A549 (cell line): Measurements from ENCODE around the gene LCN2. TPM values are rescaled to one million over a fixed set of nuclear protein-coding genes. Genes with fewer than 3 reads are reported as not detected.

Source experiments
- ATAC-seq, 2 experiments: fragments of 200-7000 bp in 1 of 2; fragments of >200 bp in 1 of 2; cut with Nextera tagmentation in 1 of 2; cut with Tn5 transposase in 1 of 2; 3 replicates each; pipeline versions ENCODE4 v1.8.0 to v1.9.1; 2018 to 2020; ENCODE audit warnings: mild to moderate bottlenecking in 1 of 2, moderate library complexity in 1 of 2
- CTCF ChIA-PET: fragments of 300-600 bp; sonication (Branson Sonifier 250); formaldehyde crosslinking; extraction: SDS; loops from one replicate; lab custom pipeline; 2021; ENCODE audit warnings: antibody characterized with exemption, inconsistent platforms; lab: Yijun Ruan, JAX
- POLR2A ChIA-PET: fragments of 350-600 bp; formaldehyde crosslinking; extraction: SDS; loops from one replicate; lab custom pipeline; 2021; ENCODE audit warnings: antibody characterized with exemption, inconsistent platforms; lab: Yijun Ruan, JAX
- DNase-seq, 2 experiments: peaks; one replicate each; pipeline versions ENCODE4 v3.0.0 to v3.0.0-alpha.2; 2011 to 2016; ENCODE audit warnings: low read depth in 1 of 2, low spot score in 1 of 2
- FAIRE-seq: peaks from 2 replicates; lab custom pipeline; 2011; peaks lifted over from hg19 to GRCh38; lab: Jason Lieb, UNC
- H3K27ac ChIP-seq, 2 experiments: fragments of >200 bp; sonication (Bioruptor Twin); formaldehyde crosslinking; 3 replicates each; pipeline ENCODE4 v1.5.1; 2016 to 2017
- H3K4me1 ChIP-seq: fragments of >200 bp; sonication (Bioruptor Twin); formaldehyde crosslinking; 3 replicates; pipeline ENCODE4 v1.6.1; 2016
- H3K4me2 ChIP-seq: fragments of >200 bp; sonication (Bioruptor Twin); formaldehyde crosslinking; 3 replicates; pipeline ENCODE4 v1.6.1; 2016
- H3K4me3 ChIP-seq: fragments of >200 bp; sonication (Bioruptor Twin); formaldehyde crosslinking; 3 replicates; pipeline ENCODE4 v1.5.1; 2016
- H3K9me3 ChIP-seq: fragments of >200 bp; sonication (Bioruptor Twin); formaldehyde crosslinking; 3 replicates; pipeline ENCODE4 v1.6.1; 2016
- BHLHE40 ChIP-seq: IDR thresholded peaks from 2 replicates; pipeline ENCODE4 v1.6.1; 2012; ENCODE audit warnings: low read depth, low read length, inconsistent platforms
- CBX2 ChIP-seq: fragments of 200-600 bp; sonication (generic); IDR thresholded peaks from 2 replicates; pipeline ENCODE4 v1.6.1; 2016; ENCODE audit warnings: low read depth, mild to moderate bottlenecking, borderline replicate concordance
- CEBPB ChIP-seq, 2 experiments: fragments of >200 bp in 1 of 2; sonication (Bioruptor Twin) in 1 of 2; formaldehyde crosslinking in 1 of 2; IDR thresholded peaks; 2 replicates each; pipeline ENCODE4 v1.6.1; 2012 to 2016
- CHD2 ChIP-seq: fragments of 150-350 bp; IDR thresholded peaks from 2 replicates; pipeline ENCODE4 v1.6.1; 2014; ENCODE audit warnings: low read length; ENCODE audit not compliant: partially characterized antibody
- CHD4 ChIP-seq: fragments of 200-600 bp; sonication (generic); IDR thresholded peaks from 2 replicates; pipeline ENCODE4 v1.6.1; 2016; ENCODE audit warnings: antibody characterized with exemption, mild to moderate bottlenecking, borderline replicate concordance
- EHF ChIP-seq: fragments of 250-450 bp; sonication (Bioruptor Pico); IDR thresholded peaks from 2 replicates; pipeline ENCODE4 v1.5.0; 2020; ENCODE audit warnings: mild to moderate bottlenecking
- EHMT2 ChIP-seq: fragments of 200-600 bp; sonication (generic); IDR thresholded peaks from 2 replicates; pipeline ENCODE4 v1.6.1; 2016; ENCODE audit warnings: antibody characterized with exemption, low read depth, mild to moderate bottlenecking, moderate library complexity
- FOSL2 ChIP-seq, 2 experiments: fragments of 450-650 bp in 1 of 2; fragments of >200 bp in 1 of 2; sonication (Bioruptor Twin) in 1 of 2; formaldehyde crosslinking; IDR thresholded peaks; 2 replicates each; pipeline versions ENCODE4 v1.5.0 to v1.6.1; 2016 to 2020; ENCODE audit warnings: mild to moderate bottlenecking in 1 of 2, moderate library complexity in 1 of 2
- GATA3 ChIP-seq: IDR thresholded peaks from 2 replicates; pipeline ENCODE4 v1.6.1; 2012; ENCODE audit warnings: borderline replicate concordance
- HOXB13 ChIP-seq: fragments of 250-450 bp; sonication (Bioruptor Pico); IDR thresholded peaks from 2 replicates; pipeline ENCODE4 v1.5.0; 2020; ENCODE audit warnings: low read depth, mild to moderate bottlenecking, moderate library complexity
- JUN ChIP-seq, 2 experiments: fragments of >200 bp; sonication (Bioruptor Twin); formaldehyde crosslinking; IDR thresholded peaks; 2 replicates in 1 of 2; 3 replicates in 1 of 2; pipeline ENCODE4 v1.6.1; 2016 to 2017
- KDM1A ChIP-seq: fragments of 200-600 bp; sonication (generic); IDR thresholded peaks from 2 replicates; pipeline ENCODE4 v1.6.1; 2016; ENCODE audit warnings: low read depth, mild to moderate bottlenecking
- KDM5A ChIP-seq: fragments of 200-600 bp; sonication (generic); IDR thresholded peaks from 2 replicates; pipeline ENCODE4 v1.6.1; 2016; ENCODE audit warnings: antibody characterized with exemption, mild to moderate bottlenecking
- MAZ ChIP-seq: fragments of 150-350 bp; IDR thresholded peaks from 2 replicates; pipeline ENCODE4 v1.6.1; 2014; ENCODE audit warnings: antibody characterized with exemption, low read depth, low read length, borderline replicate concordance
- MYC ChIP-seq: IDR thresholded peaks from 2 replicates; pipeline ENCODE4 v1.6.1; 2012; ENCODE audit warnings: mild to moderate bottlenecking, inconsistent platforms, low read length, improper control_type of control experiment, borderline replicate concordance
- NFE2L2 ChIP-seq: fragments of 150-350 bp; conservative IDR thresholded peaks from 2 replicates; pipeline ENCODE4 v1.6.1; 2014; ENCODE audit warnings: low read length
- NPAS2 ChIP-seq: fragments of 250-450 bp; sonication (Bioruptor Pico); IDR thresholded peaks from 2 replicates; pipeline ENCODE4 v1.8.0; 2022; ENCODE audit warnings: mild to moderate bottlenecking, moderate library complexity, borderline replicate concordance
- NR3C1 ChIP-seq: fragments of >200 bp; sonication (Bioruptor Twin); formaldehyde crosslinking; IDR thresholded peaks from 3 replicates; pipeline ENCODE4 v1.6.1; 2017
- PHF8 ChIP-seq: fragments of 200-600 bp; sonication (generic); IDR thresholded peaks from 2 replicates; pipeline ENCODE4 v1.6.1; 2016; ENCODE audit warnings: low read depth, mild to moderate bottlenecking, antibody characterized with exemption, moderate library complexity, borderline replicate concordance
- POLR2A ChIP-seq: IDR thresholded peaks from 2 replicates; pipeline ENCODE4 v1.6.1; 2012; ENCODE audit warnings: mild to moderate bottlenecking, low read length
- RAD21 ChIP-seq, 2 experiments: fragments of >200 bp in 1 of 2; sonication (Bioruptor Twin) in 1 of 2; formaldehyde crosslinking in 1 of 2; IDR thresholded peaks in 1 of 2; conservative IDR thresholded peaks in 1 of 2; 2 replicates in 1 of 2; 3 replicates in 1 of 2; pipeline ENCODE4 v1.6.1; 2012 to 2018; ENCODE audit warnings: inconsistent platforms in 1 of 2
- SREBF2 ChIP-seq: fragments of 450-650 bp; IDR thresholded peaks from 2 replicates; pipeline ENCODE4 v1.6.1; 2014; ENCODE audit warnings: mild to moderate bottlenecking, moderate library complexity
- ZC3H11A ChIP-seq: fragments of 450-650 bp; IDR thresholded peaks from 2 replicates; pipeline ENCODE4 v1.6.1; 2014; ENCODE audit warnings: antibody characterized with exemption, mild to moderate bottlenecking
- ZFP36 ChIP-seq: fragments of 450-650 bp; IDR thresholded peaks from 2 replicates; pipeline ENCODE4 v1.6.1; 2014; ENCODE audit warnings: borderline replicate concordance; ENCODE audit not compliant: partially characterized antibody
- WGBS: methylation state at CpG from one replicate; pipeline ENCODE4 v1.1.6; 2017; ENCODE audit errors: missing lambda C conversion rate; 5-methylcytosine and 5-hydroxymethylcytosine counted together
- polyA plus RNA-seq, 4 experiments: library from polyadenylated mRNA; depleted of rRNA in 3 of 4; stranded (reverse); fragments of >200 nt; fragmentation: RNase III in 1 of 4; extraction: RNeasy Plus Mini Kit Qiagen cat#74134 plus additional on column Dnase treatment in 1 of 4; gene quantifications; 2 replicates in 3 of 4; 3 replicates in 1 of 4; pipeline ENCODE4 v1.2.3, GENCODE V29; 2011 to 2017
- TF ChIP-seq, protein P1 (sequence below): fragments of 450-650 bp; IDR thresholded peaks from 2 replicates; pipeline ENCODE4 v1.6.1; 2014; ENCODE audit warnings: antibody characterized with exemption
- TF ChIP-seq, protein P2 (sequence below): fragments of 200-600 bp; sonication (generic); IDR thresholded peaks from 2 replicates; pipeline ENCODE4 v1.6.1; 2016; ENCODE audit warnings: antibody characterized with exemption, mild to moderate bottlenecking, moderate library complexity
- TF ChIP-seq, protein P3 (sequence below): IDR thresholded peaks from 2 replicates; pipeline ENCODE4 v1.6.1; 2012; ENCODE audit warnings: low read depth, borderline replicate concordance

LCN2 gene
- polyA plus RNA-seq, 2 of the 4 experiments (the other 2 are of a cell fraction): 2.3 to 11.9 TPM

DNA sequence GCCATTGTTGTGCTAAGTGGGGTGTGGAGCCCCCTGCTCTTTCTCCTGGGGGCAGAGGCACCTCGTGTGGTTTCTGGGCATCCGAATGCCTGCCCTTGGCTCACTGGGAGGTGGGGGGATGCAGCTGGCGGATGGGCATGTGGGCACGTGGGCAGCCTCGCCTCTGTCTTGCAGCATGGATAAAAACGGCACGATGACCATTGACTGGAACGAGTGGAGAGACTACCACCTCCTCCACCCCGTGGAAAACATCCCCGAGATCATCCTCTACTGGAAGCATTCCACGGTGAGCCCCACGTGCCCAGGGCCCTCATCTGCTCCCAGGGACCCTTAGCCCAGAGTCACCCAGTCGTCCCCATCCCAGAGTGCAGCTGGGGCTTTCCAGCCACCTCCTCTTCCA is 47.1 kb upstream of the LCN2 start:
- POLR2A ChIA-PET: no interaction called here
- Histone ChIP-seq H3K27ac (no peak overlapping the region), H3K4me2 (no peak overlapping the region), H3K9me3 (no peaks in the 10 kb centered on the region), H3K4me1 (peaks cover 29% of the 10 kb centered on the region), H3K4me3 (no peak overlapping the region)
- CTCF ChIA-PET: interaction anchor here (1.4 to 19.6 kb wide), 5 partner anchors 9 to 160 kb away, joined by 7 to 290 read pairs (median 9); no protein-coding TSS in a partner anchor
- no peak for TF ChIP-seq FOSL2 (IDR thresholded peaks at IDR 0.05)
- TF ChIP-seq FOSL2 (CRISPR knock-in tag; IDR thresholded peaks at IDR 0.05): no peak
- DNase-seq (no peak), ATAC-seq (no peak), FAIRE-seq (no peak)
- 88% methylated on average over 13 of the region's 13 CpGs for WGBS

DNA sequence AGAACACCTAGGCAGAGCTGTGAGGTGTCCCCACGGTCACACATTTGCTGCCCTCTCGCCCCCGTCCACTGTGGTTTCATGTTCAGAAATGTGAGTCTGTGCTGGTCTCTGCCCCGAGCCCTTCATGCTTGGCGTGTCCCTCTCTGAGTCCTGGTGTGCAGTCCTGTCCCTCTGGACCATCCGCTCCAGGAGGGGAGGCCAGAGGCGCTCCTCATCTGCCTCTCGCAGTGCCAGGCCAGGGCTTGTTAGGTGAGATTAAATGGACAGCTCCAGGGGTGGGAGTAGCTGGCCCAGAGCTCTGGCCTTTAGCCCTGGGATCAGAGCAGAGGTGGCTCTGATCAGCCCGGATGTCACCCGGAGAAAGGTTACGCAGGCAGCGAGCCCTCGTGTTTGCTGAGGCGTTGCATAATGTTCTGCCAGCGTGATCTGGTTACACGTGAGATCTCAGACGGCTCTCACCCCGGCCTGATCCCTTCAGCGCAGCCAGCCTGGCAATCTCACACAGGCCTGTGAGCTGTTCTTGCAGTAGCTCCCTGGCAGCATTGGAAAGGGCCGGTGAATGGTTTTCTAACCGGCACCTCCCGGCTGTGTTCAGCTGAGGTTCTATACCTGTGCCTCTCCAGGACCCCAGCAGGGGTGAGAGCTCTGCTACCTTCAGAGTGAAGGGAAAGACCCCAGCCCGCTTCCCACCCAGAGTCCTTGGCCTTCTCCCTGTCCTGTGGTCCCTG is 46.2 kb upstream of the LCN2 start:
- ATAC-seq (no peak), DNase-seq (no peak), FAIRE-seq (no peak)
- ChIA-PET POLR2A (interaction anchor here (0.8 kb wide), 1 partner anchor 9 kb away, joined by 3 read pairs; no protein-coding TSS in a partner anchor), CTCF (interaction anchor here (0.6 to 19.6 kb wide), 9 partner anchors 10 to 161 kb away, joined by 3 to 290 read pairs (median 7); no protein-coding TSS in a partner anchor)
- Histone ChIP-seq H3K27ac (no peak overlapping the region), H3K4me2 (no peak overlapping the region), H3K4me1 (peaks cover 21% of the 10 kb centered on the region), H3K4me3 (no peak overlapping the region), H3K9me3 (no peaks in the 10 kb centered on the region)
- no peak for TF ChIP-seq GATA3
- no peak for TF ChIP-seq KDM1A
- no peak for TF ChIP-seq HOXB13 (CRISPR knock-in tag)
- no peak for TF ChIP-seq NR3C1
- TF ChIP-seq CEBPB (IDR thresholded peaks at IDR 0.05): no peak
- TF ChIP-seq JUN (IDR thresholded peaks at IDR 0.05): no peak
- TF ChIP-seq EHF: no peak
- TF ChIP-seq, protein P1, sequence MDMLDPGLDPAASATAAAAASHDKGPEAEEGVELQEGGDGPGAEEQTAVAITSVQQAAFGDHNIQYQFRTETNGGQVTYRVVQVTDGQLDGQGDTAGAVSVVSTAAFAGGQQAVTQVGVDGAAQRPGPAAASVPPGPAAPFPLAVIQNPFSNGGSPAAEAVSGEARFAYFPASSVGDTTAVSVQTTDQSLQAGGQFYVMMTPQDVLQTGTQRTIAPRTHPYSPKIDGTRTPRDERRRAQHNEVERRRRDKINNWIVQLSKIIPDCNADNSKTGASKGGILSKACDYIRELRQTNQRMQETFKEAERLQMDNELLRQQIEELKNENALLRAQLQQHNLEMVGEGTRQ: no peak
- TF ChIP-seq CBX2: no peak
- no peak for TF ChIP-seq EHMT2
- TF ChIP-seq CHD4: no peak
- no peak for TF ChIP-seq NPAS2
- TF ChIP-seq MAZ: no peak
- TF ChIP-seq PHF8: no peak
- TF ChIP-seq MYC: no peak
- no peak for TF ChIP-seq SREBF2
- 93% methylated on average over 21 of the region's 23 CpGs for WGBS

DNA sequence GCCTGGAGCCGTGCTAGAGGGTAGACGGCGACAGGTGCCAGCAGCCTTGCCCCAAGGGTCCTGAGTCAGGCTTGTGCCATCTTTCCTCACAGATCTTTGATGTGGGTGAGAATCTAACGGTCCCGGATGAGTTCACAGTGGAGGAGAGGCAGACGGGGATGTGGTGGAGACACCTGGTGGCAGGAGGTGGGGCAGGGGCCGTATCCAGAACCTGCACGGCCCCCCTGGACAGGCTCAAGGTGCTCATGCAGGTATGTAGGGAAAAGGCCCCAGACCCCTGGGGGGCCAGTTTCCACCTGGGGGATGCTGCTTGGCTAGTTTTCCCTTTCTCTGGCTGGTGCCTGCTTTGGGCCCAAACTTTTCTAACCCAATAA is 45.7 kb upstream of the LCN2 start:
- H3K27ac ChIP-seq: no peak overlapping the region
- ATAC-seq: peak; percentile 12 to 30; a peak in 2 of 6 replicates
- WGBS: 87% methylated on average over 8 of the region's 8 CpGs
- no peak for TF ChIP-seq CHD2
- peak; percentile 17 to 24; a peak in 1 of 5 replicates for TF ChIP-seq RAD21 (conservative IDR thresholded peaks at IDR 0.05 in 1 of 2, IDR thresholded peaks at IDR 0.05 in 1 of 2)
- TF ChIP-seq FOSL2 (IDR thresholded peaks at IDR 0.05): no peak
- no peak for TF ChIP-seq FOSL2 (CRISPR knock-in tag; IDR thresholded peaks at IDR 0.05)
- no peak for TF ChIP-seq BHLHE40
- no peak for TF ChIP-seq ZFP36
- no peak for TF ChIP-seq POLR2A
- TF ChIP-seq ZC3H11A: no peak
- TF ChIP-seq, protein P2, sequence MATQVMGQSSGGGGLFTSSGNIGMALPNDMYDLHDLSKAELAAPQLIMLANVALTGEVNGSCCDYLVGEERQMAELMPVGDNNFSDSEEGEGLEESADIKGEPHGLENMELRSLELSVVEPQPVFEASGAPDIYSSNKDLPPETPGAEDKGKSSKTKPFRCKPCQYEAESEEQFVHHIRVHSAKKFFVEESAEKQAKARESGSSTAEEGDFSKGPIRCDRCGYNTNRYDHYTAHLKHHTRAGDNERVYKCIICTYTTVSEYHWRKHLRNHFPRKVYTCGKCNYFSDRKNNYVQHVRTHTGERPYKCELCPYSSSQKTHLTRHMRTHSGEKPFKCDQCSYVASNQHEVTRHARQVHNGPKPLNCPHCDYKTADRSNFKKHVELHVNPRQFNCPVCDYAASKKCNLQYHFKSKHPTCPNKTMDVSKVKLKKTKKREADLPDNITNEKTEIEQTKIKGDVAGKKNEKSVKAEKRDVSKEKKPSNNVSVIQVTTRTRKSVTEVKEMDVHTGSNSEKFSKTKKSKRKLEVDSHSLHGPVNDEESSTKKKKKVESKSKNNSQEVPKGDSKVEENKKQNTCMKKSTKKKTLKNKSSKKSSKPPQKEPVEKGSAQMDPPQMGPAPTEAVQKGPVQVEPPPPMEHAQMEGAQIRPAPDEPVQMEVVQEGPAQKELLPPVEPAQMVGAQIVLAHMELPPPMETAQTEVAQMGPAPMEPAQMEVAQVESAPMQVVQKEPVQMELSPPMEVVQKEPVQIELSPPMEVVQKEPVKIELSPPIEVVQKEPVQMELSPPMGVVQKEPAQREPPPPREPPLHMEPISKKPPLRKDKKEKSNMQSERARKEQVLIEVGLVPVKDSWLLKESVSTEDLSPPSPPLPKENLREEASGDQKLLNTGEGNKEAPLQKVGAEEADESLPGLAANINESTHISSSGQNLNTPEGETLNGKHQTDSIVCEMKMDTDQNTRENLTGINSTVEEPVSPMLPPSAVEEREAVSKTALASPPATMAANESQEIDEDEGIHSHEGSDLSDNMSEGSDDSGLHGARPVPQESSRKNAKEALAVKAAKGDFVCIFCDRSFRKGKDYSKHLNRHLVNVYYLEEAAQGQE: no peak
- no peak for TF ChIP-seq NFE2L2
- TF ChIP-seq GATA3: no peak
- TF ChIP-seq EHF: no peak
- TF ChIP-seq, protein P3, sequence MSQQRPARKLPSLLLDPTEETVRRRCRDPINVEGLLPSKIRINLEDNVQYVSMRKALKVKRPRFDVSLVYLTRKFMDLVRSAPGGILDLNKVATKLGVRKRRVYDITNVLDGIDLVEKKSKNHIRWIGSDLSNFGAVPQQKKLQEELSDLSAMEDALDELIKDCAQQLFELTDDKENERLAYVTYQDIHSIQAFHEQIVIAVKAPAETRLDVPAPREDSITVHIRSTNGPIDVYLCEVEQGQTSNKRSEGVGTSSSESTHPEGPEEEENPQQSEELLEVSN: no peak
- TF ChIP-seq SREBF2: no peak
- TF ChIP-seq CBX2: no peak
- no peak for TF ChIP-seq KDM5A

More for the DNA sequence above, 45.7 kb upstream of the LCN2 start:
- CTCF ChIA-PET: interaction anchor here (0.6 to 19.6 kb wide), 9 partner anchors 9 to 161 kb away, joined by 3 to 290 read pairs (median 6); no protein-coding TSS in a partner anchor
- H3K4me2 ChIP-seq: no peak overlapping the region
- no peaks in the 10 kb centered on the region for H3K9me3 ChIP-seq
- POLR2A ChIA-PET: interaction anchor here (0.8 kb wide), 1 partner anchor 10 kb away, joined by 3 read pairs; no protein-coding TSS in a partner anchor
- no peak overlapping the region for H3K4me3 ChIP-seq
- DNase-seq (no peak), FAIRE-seq (no peak)
- H3K4me1 ChIP-seq: peaks cover 21% of the 10 kb centered on the region
